HAP-1 (cell line): ENCODE data around the gene SDK1.

ENCODE experiments used
- DNase-seq, 2 experiments: peaks; one replicate each; pipeline ENCODE4 v3.0.0-alpha.2; 2016 to 2020; ENCODE audit warnings: low spot score in 2 of 2
- H3K27me3 ChIP-seq: fragments of 250-450 bp; sonication (Bioruptor Pico); 2 replicates; pipeline ENCODE4 v1.5.1; 2020; ENCODE audit warnings: low read depth, mild to moderate bottlenecking, moderate library complexity
- H3K36me3 ChIP-seq: fragments of 250-450 bp; sonication (Bioruptor Pico); replicated peaks from 2 replicates; pipeline ENCODE4 v1.5.1; 2020; ENCODE audit warnings: mild to moderate bottlenecking
- H3K4me1 ChIP-seq: fragments of 250-450 bp; sonication (Bioruptor Pico); 2 replicates; pipeline ENCODE4 v1.5.1; 2020; ENCODE audit warnings: mild to moderate bottlenecking
- H3K4me3 ChIP-seq: fragments of 250-450 bp; sonication (Bioruptor Pico); 2 replicates; pipeline ENCODE4 v1.5.1; 2020; ENCODE audit warnings: mild to moderate bottlenecking, moderate library complexity
- H3K9me3 ChIP-seq: fragments of 250-450 bp; sonication (Bioruptor Pico); 2 replicates; pipeline ENCODE4 v1.5.1; 2020; ENCODE audit warnings: mild to moderate bottlenecking, moderate library complexity
- in situ Hi-C: fragments of 300-500 bp; cut with MboI; formaldehyde crosslinking; loops from 3 replicates; pipeline ENCODE4 v1.14.3; 2020; ENCODE audit warnings: low sequenced_read_pairs, inconsistent platforms, mixed read lengths

The SDK1 gene

GRCh38 chr7:4113271-4113670 lies 812.2 kb downstream of the SDK1 start:
- Histone ChIP-seq H3K4me1 (no peaks in the 10 kb centered on the region), H3K36me3 (no peaks in the 10 kb centered on the region), H3K4me3 (no peak overlapping the region), H3K27me3 (no peaks in the 10 kb centered on the region), H3K9me3 (no peaks in the 10 kb centered on the region)
- no peak for DNase-seq
- in situ Hi-C loops, result no loop called here

GRCh38 chr7:4113976-4114375 lies 812.9 kb downstream of the SDK1 start:
- DNase-seq, result no peak
- H3K4me3 ChIP-seq, result no peak overlapping the region
- H3K36me3 ChIP-seq, result no peaks in the 10 kb centered on the region
- H3K4me1 ChIP-seq, result no peaks in the 10 kb centered on the region
- in situ Hi-C loops, result no loop called here
- H3K9me3 ChIP-seq, result no peaks in the 10 kb centered on the region
- no peaks in the 10 kb centered on the region for H3K27me3 ChIP-seq

GRCh38 chr7:4115442-4115841 lies 814.4 kb downstream of the SDK1 start:
- Histone ChIP-seq H3K36me3 (no peaks in the 10 kb centered on the region), H3K27me3 (no peaks in the 10 kb centered on the region), H3K4me1 (no peaks in the 10 kb centered on the region), H3K4me3 (no peak overlapping the region), H3K9me3 (no peaks in the 10 kb centered on the region; the same call in 1 of the 2 replicates)
- no peak for DNase-seq
- in situ Hi-C loops, result no loop called here

DNA sequence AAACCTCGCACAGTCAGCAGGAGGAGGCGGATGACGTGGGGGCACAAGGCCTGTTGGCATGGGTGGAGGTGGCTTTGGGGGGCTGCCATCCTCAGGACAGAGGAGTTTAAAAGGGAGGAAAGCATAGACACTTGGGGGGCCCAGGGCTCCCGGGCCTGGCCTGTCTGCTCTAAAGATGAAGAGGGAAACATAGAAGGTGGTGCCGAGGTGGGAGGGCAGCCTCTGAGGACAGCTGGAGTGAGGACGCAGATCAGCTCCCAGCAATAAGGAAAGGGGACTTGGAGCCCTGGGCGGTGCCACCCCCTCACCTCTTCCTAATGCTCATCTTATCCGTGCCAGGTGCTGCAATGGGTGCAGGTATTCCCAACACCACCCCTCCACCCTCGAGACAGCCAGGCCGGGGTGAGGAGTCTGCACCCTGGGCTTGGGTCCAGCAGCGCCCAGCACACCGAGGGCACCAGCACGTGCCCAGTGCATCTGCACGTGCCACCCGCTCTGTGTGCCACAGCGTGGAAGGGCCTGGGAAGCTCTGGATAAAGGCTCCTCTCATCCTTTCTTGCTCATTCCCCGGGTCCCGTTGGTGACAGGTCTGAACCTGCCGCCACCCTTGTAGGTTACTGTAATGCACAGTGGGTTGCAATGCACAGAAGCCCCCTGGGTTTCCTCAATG lies 815.0 kb downstream of the SDK1 start:
- Histone ChIP-seq H3K36me3 (no peaks in the 10 kb centered on the region), H3K4me3 (no peak overlapping the region), H3K4me1 (no peaks in the 10 kb centered on the region), H3K27me3 (no peaks in the 10 kb centered on the region), H3K9me3 (no peaks in the 10 kb centered on the region; the same call in 1 of the 2 replicates)
- DNase-seq, result no peak
- in situ Hi-C loops, result no loop called here

DNA sequence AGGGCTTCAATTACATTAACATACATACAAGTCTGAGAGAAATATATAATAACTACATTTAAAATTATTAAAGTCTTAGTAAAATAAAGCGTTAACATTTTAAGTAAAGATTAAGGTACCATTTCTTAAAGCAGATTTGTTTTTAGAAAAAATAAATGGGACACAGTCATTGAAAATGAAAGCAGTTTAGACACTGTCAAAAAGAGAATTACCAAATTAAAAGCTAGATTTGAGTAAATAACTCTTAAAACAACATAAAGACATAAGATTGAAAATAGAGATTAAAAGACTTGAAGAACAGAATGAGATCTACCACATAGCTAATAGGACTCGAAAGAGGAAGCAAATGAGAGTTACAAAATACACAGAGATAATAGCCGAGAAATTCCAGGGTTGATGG lies 818.8 kb downstream of the SDK1 start:
- H3K4me1 ChIP-seq, result no peaks in the 10 kb centered on the region
- H3K27me3 ChIP-seq, result no peaks in the 10 kb centered on the region
- in situ Hi-C loops, result no loop called here
- H3K4me3 ChIP-seq, result no peak overlapping the region
- DNase-seq, result no peak
- no peaks in the 10 kb centered on the region for H3K36me3 ChIP-seq
- no peaks in the 10 kb centered on the region; the same call in 1 of the 2 replicates for H3K9me3 ChIP-seq

DNA sequence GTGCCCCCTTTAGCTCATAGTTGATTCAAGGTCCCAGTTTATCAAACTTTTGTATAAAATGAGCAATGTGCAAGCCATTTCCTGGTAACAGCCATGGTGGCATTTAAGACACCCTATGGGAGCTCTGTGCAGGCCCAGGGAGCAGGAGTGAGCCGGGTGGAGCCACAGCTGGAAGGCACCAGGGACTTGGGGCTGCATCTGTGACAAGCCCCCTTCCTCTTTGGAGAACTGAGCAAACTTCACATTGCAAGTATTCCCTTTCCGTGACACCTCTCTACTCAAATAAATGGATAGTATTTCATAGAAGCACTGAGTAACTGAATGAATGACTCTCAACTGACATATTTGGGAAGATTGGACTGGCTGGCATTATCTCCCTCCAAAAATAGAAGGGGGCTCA lies 822.3 kb downstream of the SDK1 start:
- no peak for DNase-seq
- Histone ChIP-seq H3K4me1 (no peaks in the 10 kb centered on the region), H3K9me3 (no peaks in the 10 kb centered on the region; the same call in 1 of the 2 replicates), H3K27me3 (no peaks in the 10 kb centered on the region), H3K4me3 (no peak overlapping the region), H3K36me3 (no peaks in the 10 kb centered on the region)
- in situ Hi-C loops, result no loop called here

- no peak for DNase-seq
- H3K9me3 ChIP-seq, result no peaks in the 10 kb centered on the region; the same call in 1 of the 2 replicates
- H3K4me1 ChIP-seq, result no peaks in the 10 kb centered on the region
- H3K36me3 ChIP-seq, result no peaks in the 10 kb centered on the region
- no peaks in the 10 kb centered on the region for H3K27me3 ChIP-seq
- in situ Hi-C loops, result no loop called here
- no peak overlapping the region for H3K4me3 ChIP-seq
Observed at GRCh38 chr7:4123823-4124222, 822.8 kb downstream of the SDK1 start.

DNA sequence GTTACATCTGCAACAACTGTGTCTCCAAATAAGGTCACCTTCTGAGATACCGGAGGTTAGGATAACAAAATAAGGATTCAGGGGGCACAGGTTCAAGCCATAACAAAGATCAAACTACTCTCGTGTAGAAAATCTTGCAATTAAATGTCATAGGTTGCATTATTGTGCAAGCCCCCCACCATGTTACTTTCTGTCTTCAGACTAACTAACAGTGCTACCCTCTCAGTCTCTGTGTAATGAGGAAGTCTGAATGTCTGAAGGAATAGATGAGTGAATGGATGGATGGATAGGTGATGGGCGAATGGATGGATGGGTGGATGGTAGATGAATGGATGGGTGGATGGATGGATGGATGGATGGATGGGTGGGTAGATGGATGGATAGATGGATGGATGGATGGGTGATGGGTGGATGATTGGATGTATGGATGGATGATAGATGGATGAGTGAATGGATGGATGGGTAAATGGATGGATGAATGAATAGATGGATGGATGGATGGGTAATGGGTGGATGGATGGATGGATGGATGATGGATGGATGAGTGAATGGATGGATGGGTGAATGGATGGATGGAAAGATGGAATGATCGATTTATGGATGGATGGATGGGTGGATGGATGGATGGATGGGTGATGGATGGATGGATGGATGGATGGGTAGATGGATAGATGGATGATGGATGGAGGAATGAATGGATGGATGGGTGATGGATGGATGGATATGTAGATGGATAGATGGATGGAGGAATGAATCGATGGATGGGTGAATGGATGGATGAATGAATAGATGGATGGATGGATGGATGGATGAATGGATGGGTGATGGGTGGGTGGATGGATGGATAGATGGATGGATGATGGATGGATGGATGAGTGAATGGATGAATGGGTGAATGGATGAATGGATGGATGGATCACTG lies 823.8 kb downstream of the SDK1 start:
- Histone ChIP-seq H3K27me3 (no peaks in the 10 kb centered on the region), H3K4me1 (no peaks in the 10 kb centered on the region), H3K9me3 (no peaks in the 10 kb centered on the region; the same call in 1 of the 2 replicates), H3K36me3 (no peaks in the 10 kb centered on the region), H3K4me3 (no peak overlapping the region)
- no peak for DNase-seq
- in situ Hi-C loops, result no loop called here

DNA sequence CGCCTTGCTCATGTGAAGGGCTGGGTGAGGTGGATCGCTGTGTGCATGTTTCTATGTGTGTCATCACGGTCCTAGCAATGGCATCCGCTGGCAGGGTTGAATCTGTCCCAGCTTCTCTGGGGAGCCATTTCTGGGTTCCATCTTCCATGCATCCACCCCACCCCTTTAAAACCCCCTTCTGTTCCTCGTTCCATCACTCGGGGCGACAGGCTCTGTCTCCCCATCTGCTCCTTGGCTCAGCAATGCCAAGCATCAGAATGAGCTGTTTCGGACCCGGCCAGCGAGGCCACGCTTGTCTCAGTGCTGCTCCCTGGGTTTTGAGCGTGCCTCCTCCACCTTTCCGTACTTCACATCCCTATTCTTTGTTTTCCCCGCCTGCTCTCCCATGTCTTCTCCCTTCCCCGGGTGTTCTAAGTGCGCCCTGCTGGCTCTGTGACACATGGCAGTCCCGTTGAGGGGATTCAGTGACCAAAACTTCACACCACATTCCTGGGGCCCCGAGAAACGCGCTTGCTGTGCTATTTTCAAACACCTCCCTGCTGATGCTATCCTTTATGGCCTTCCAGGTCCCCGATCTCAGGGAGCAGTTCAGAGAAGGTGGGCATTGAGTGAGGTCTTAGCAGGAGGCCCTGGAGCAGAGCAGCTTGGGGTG lies 827.0 kb downstream of the SDK1 start:
- H3K4me1 ChIP-seq, result no peaks in the 10 kb centered on the region
- no peaks in the 10 kb centered on the region; the same call in 1 of the 2 replicates for H3K9me3 ChIP-seq
- H3K36me3 ChIP-seq, result no peaks in the 10 kb centered on the region
- DNase-seq, result no peak
- in situ Hi-C loops, result no loop called here
- no peak overlapping the region for H3K4me3 ChIP-seq
- no peaks in the 10 kb centered on the region for H3K27me3 ChIP-seq

GRCh38 chr7:4129481-4130122 lies 828.5 kb downstream of the SDK1 start:
- Histone ChIP-seq H3K36me3 (no peaks in the 10 kb centered on the region), H3K4me3 (no peak overlapping the region), H3K27me3 (no peaks in the 10 kb centered on the region), H3K4me1 (no peaks in the 10 kb centered on the region), H3K9me3 (no peaks in the 10 kb centered on the region; the same call in 1 of the 2 replicates)
- no peak for DNase-seq
- in situ Hi-C loops, result no loop called here

GRCh38 chr7:4131063-4131462 lies 830.0 kb downstream of the SDK1 start:
- Histone ChIP-seq H3K9me3 (no peaks in the 10 kb centered on the region; the same call in 1 of the 2 replicates), H3K4me3 (no peak overlapping the region), H3K4me1 (no peaks in the 10 kb centered on the region), H3K36me3 (no peaks in the 10 kb centered on the region), H3K27me3 (no peaks in the 10 kb centered on the region)
- no peak for DNase-seq
- in situ Hi-C loops, result no loop called here

GRCh38 chr7:4132221-4132620 lies 831.2 kb downstream of the SDK1 start:
- DNase-seq, result no peak
- Histone ChIP-seq H3K4me1 (no peaks in the 10 kb centered on the region), H3K36me3 (no peaks in the 10 kb centered on the region), H3K9me3 (no peaks in the 10 kb centered on the region; the same call in 1 of the 2 replicates), H3K4me3 (no peak overlapping the region), H3K27me3 (no peaks in the 10 kb centered on the region)
- in situ Hi-C loops, result no loop called here

GRCh38 chr7:4133491-4134044 lies 832.5 kb downstream of the SDK1 start:
- Histone ChIP-seq H3K36me3 (no peaks in the 10 kb centered on the region), H3K4me1 (no peaks in the 10 kb centered on the region), H3K27me3 (no peaks in the 10 kb centered on the region), H3K9me3 (no peaks in the 10 kb centered on the region; the same call in 1 of the 2 replicates), H3K4me3 (no peak overlapping the region)
- DNase-seq, result no peak
- in situ Hi-C loops, result no loop called here
